Measurements from ENCODE around the gene ZNF92.
"Not testable (repeated sequence)": the region's sequence is repeated elsewhere in the genome, so short reads cannot be mapped to it uniquely, and the experiment has no call there.

ZNF92 gene

DNA sequence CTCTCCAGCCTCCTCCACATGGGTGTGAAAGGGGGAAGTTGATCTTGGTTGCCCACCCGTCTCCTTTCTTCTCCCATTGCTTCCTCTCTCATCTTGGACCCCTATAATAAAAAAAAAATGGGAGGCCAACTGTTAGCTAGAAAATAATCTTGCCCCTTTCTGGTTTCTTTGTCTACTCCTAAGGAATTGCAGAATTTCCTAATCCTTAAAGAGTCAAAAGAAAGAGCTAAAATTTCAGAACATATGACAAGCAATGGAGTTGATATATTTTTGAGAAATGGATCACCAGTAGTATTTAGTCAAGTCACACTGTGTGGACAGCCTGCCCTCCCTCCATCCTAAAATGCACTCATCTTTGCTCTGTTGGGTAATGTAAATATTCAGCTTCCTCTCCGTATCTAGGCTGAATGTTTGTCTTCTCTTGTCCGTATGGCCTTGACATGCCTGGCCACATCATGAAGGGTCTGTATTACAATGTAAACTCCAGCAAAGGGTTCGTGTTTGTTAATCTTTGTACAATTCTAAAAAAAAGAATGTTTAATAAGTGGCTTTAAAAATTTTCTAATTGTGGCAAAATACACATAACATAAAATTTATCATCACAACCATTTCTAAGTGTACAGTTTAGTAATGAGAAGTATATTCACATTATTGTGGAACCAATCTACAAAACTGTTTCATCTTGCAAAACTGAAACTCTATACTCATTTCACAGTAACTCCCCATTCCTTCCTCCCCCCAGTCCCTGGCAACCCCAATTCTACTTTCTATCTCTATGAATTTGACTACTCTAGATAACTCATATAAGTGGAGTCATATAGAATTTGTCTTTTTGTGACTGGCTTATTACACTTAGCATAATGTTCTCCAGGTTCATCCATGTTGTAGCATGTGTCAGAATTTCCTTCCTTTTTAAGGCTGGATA is 71.5 kb downstream of the ZNF92 start:
- H3K4me3 Mint-ChIP-seq = no peak overlapping the region
- DNase-seq (ENCODE audit: low spot score in 2 of 2) = no peak
- ATAC-seq = peak; percentile 57
- no peaks in the 10 kb centered on the region for H3K36me3 Mint-ChIP-seq
- peaks cover 4% of the 10 kb centered on the region for H3K9me3 Mint-ChIP-seq
- H3K4me1 Mint-ChIP-seq = peaks cover 10% of the 10 kb centered on the region
- H3K27ac Mint-ChIP-seq = no peak overlapping the region

DNA sequence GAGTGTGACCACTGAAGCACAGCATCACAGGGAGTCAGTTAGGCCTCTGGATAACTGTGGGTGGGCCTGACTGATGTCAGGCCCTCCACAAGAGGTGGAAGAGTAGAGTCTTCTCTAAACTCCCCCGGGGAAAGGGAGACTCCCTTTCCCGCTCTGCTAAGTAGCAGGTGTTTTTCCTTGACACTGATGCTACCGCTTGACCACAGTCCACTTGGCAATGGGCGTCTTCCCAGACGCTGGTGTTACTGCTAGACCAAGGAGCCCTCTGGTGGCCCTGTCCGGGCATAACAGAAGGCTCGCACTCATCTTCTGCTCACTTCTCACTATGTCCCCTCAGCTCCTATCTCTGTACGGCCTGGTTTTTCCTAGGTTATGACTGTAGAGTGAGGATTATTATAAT is 73.4 kb downstream of the ZNF92 start:
- not testable (repeated sequence) for H3K27ac Mint-ChIP-seq; H3K9me3 Mint-ChIP-seq; H3K4me3 Mint-ChIP-seq; H3K36me3 Mint-ChIP-seq; ATAC-seq; DNase-seq (ENCODE audit: low spot score in 2 of 2)
- peaks cover 18% of the 10 kb centered on the region for H3K4me1 Mint-ChIP-seq

GRCh38 chr7:65448816-65449504 is 75.3 kb downstream of the ZNF92 start:
- ATAC-seq (peak; percentile 89), DNase-seq (ENCODE audit: low spot score in 2 of 2) (no peak)
- Mint-ChIP-seq H3K4me3 (no peak overlapping the region), H3K27ac (peak overlapping the region; percentile 38), H3K9me3 (peaks cover 4% of the 10 kb centered on the region), H3K36me3 (no peaks in the 10 kb centered on the region), H3K4me1 (peaks cover 18% of the 10 kb centered on the region)

- no peak for ATAC-seq
- H3K27ac Mint-ChIP-seq = peak overlapping the region; percentile 38
Measured at GRCh38 chr7:65449505-65449852, 75.8 kb downstream of the ZNF92 start.

More at GRCh38 chr7:65449505-65449852, 75.8 kb downstream of the ZNF92 start:
- Mint-ChIP-seq H3K4me1 (peaks cover 18% of the 10 kb centered on the region), H3K9me3 (peaks cover 4% of the 10 kb centered on the region), H3K4me3 (no peak overlapping the region), H3K36me3 (no peaks in the 10 kb centered on the region)
- no peak for DNase-seq (ENCODE audit: low spot score in 2 of 2)

Measured in stimulated activated effector memory CD8-positive, alpha-beta T cell treated with anti-CD3 and anti-CD28 coated beads, Interleukin-12 subunit alpha, Interleukin-12 subunit beta, amount 100 ng/mL, for 72 hours (primary cell).